HepG2 (cell line): ENCODE data around the gene ZC3H7B. TPM values are rescaled to one million over a fixed set of nuclear protein-coding genes. Genes with fewer than 3 reads are reported as not detected.

Source experiments
- AGO2 ChIP-seq: fragments of 200-400 bp; formaldehyde crosslinking; optimal IDR thresholded peaks from 2 replicates; pipeline ENCODE3; 2017; ENCODE audit warnings: mild to moderate bottlenecking, low read depth, low read length, moderate library complexity
- BHLHE40 ChIP-seq: IDR thresholded peaks from 2 replicates; pipeline ENCODE4 v1.6.1; 2011; ENCODE audit warnings: low read length, improper control_type of control experiment
- BRD4 ChIP-seq: sonication (generic); formaldehyde crosslinking; IDR thresholded peaks from 2 replicates; pipeline ENCODE4 v1.4.0; 2020; ENCODE audit warnings: missing genetic modification reagents
- CBFB ChIP-seq: sonication (generic); formaldehyde crosslinking; IDR thresholded peaks from 2 replicates; pipeline ENCODE4 v1.4.0; 2020; ENCODE audit warnings: missing genetic modification reagents
- CBX5 ChIP-seq: sonication (generic); formaldehyde crosslinking; IDR thresholded peaks from 2 replicates; pipeline ENCODE4 v1.4.0; 2020; ENCODE audit warnings: missing genetic modification reagents, borderline replicate concordance
- DPF2 ChIP-seq: sonication (generic); formaldehyde crosslinking; IDR thresholded peaks from 2 replicates; pipeline ENCODE4 v1.4.0; 2020; ENCODE audit warnings: mild to moderate bottlenecking, low read depth, missing genetic modification reagents, borderline replicate concordance
- HMG20A ChIP-seq: IDR thresholded peaks from 2 replicates; pipeline ENCODE4 v1.6.1; 2016; ENCODE audit warnings: borderline replicate concordance
- HNRNPK ChIP-seq: fragments of 200-400 bp; formaldehyde crosslinking; IDR thresholded peaks from 2 replicates; pipeline ENCODE4 v1.6.1; 2018; ENCODE audit warnings: low read length, low read depth, moderate library complexity, mild to moderate bottlenecking; ENCODE audit not compliant: poor library complexity, severe bottlenecking
- KDM4B ChIP-seq: sonication (generic); formaldehyde crosslinking; IDR thresholded peaks from 2 replicates; pipeline ENCODE4 v1.4.0; 2020; ENCODE audit warnings: missing genetic modification reagents
- MXD4 ChIP-seq: IDR thresholded peaks from 2 replicates; pipeline ENCODE4 v1.6.1; 2016; ENCODE audit warnings: mild to moderate bottlenecking, missing biosample characterization, missing genetic modification reagents
- PCBP1 ChIP-seq: fragments of 200-400 bp; formaldehyde crosslinking; IDR thresholded peaks from 2 replicates; pipeline ENCODE4 v1.6.1; 2017; ENCODE audit warnings: mild to moderate bottlenecking, low read depth, low read length, borderline replicate concordance
- PHF8 ChIP-seq: sonication (generic); formaldehyde crosslinking; IDR thresholded peaks from 2 replicates; pipeline ENCODE4 v1.5.0; 2020; ENCODE audit warnings: missing genetic modification reagents
- POLR2A ChIP-seq, 2 experiments: IDR thresholded peaks; 2 replicates each; pipeline ENCODE4 v1.6.1; 2011; ENCODE audit warnings: low read depth in 2 of 2, low read length in 2 of 2, mild to moderate bottlenecking in 1 of 2, moderate library complexity in 1 of 2; ENCODE audit not compliant: insufficient read depth in 1 of 2
- SAP130 ChIP-seq: IDR thresholded peaks from 2 replicates; pipeline ENCODE4 v1.6.1; 2016; ENCODE audit warnings: low read depth
- SIN3A ChIP-seq: IDR thresholded peaks from 2 replicates; pipeline ENCODE4 v1.6.1; 2011; ENCODE audit warnings: low read depth, mild to moderate bottlenecking, control low read depth, low read length, borderline replicate concordance
- SMC3 ChIP-seq: IDR thresholded peaks from 2 replicates; pipeline ENCODE4 v1.6.1; 2011; ENCODE audit warnings: low read length, improper control_type of control experiment
- TEAD3 ChIP-seq: optimal IDR thresholded peaks from 2 replicates; pipeline ENCODE3; 2016; ENCODE audit warnings: borderline replicate concordance
- ZIK1 ChIP-seq: sonication (generic); formaldehyde crosslinking; IDR thresholded peaks from 2 replicates; pipeline ENCODE4 v1.5.0; 2020; ENCODE audit warnings: mild to moderate bottlenecking, low read depth, missing genetic modification reagents, borderline replicate concordance
- ZMAT3 ChIP-seq: sonication (generic); formaldehyde crosslinking; conservative IDR thresholded peaks from 2 replicates; pipeline ENCODE4 v1.7.0; 2021; ENCODE audit warnings: missing genetic modification reagents
- ZNF263 ChIP-seq: sonication (generic); formaldehyde crosslinking; IDR thresholded peaks from 2 replicates; pipeline ENCODE4 v1.4.0; 2020; ENCODE audit warnings: missing genetic modification reagents
- ZNF264 ChIP-seq: sonication (generic); formaldehyde crosslinking; IDR thresholded peaks from 2 replicates; pipeline ENCODE4 v1.4.0; 2020; ENCODE audit warnings: missing genetic modification reagents
- ZNF292 ChIP-seq: sonication (generic); formaldehyde crosslinking; IDR thresholded peaks from 2 replicates; pipeline ENCODE4 v1.8.1; 2022; ENCODE audit warnings: mild to moderate bottlenecking, low read depth, missing genetic modification reagents, borderline replicate concordance
- ZNF367 ChIP-seq: sonication (generic); formaldehyde crosslinking; IDR thresholded peaks from 2 replicates; pipeline ENCODE4 v1.4.0; 2020; ENCODE audit warnings: missing genetic modification reagents, borderline replicate concordance
- ZNF709 ChIP-seq: sonication (generic); formaldehyde crosslinking; IDR thresholded peaks from 2 replicates; pipeline ENCODE4 v1.5.0; 2020; ENCODE audit warnings: mild to moderate bottlenecking, missing genetic modification reagents
- ZNF766 ChIP-seq: sonication (generic); formaldehyde crosslinking; IDR thresholded peaks from 2 replicates; pipeline ENCODE4 v1.5.0; 2020; ENCODE audit warnings: missing genetic modification reagents, borderline replicate concordance
- ZNF773 ChIP-seq: sonication (generic); formaldehyde crosslinking; IDR thresholded peaks from 2 replicates; pipeline ENCODE4 v1.4.0; 2020; ENCODE audit warnings: missing genetic modification reagents, borderline replicate concordance
- ZNF782 ChIP-seq: sonication (generic); formaldehyde crosslinking; IDR thresholded peaks from 2 replicates; pipeline ENCODE4 v1.4.0; 2020; ENCODE audit warnings: missing genetic modification reagents, mild to moderate bottlenecking, borderline replicate concordance
- ZNF788 ChIP-seq: sonication (generic); formaldehyde crosslinking; IDR thresholded peaks from 2 replicates; pipeline ENCODE4 v1.5.0; 2020; ENCODE audit warnings: mild to moderate bottlenecking, missing genetic modification reagents, borderline replicate concordance
- polyA plus RNA-seq, 8 experiments: library from polyadenylated mRNA; depleted of rRNA in 3 of 8; stranded (reverse) in 7 of 8; unstranded in 1 of 8; fragments of >200 nt; fragmentation: Illumina TruSeq in 4 of 8; extraction: Trizol in 4 of 8; gene quantifications; 2 replicates each; pipeline versions ENCODE4 v1.2.1 to v1.2.3, GENCODE V29; 2011 to 2016; ENCODE audit warnings: low read depth in 4 of 8, missing spikeins in 1 of 8, mixed read lengths in 1 of 8; ENCODE audit not compliant: insufficient read depth in 1 of 8
- total RNA-seq, 5 experiments: library from RNA; depleted of rRNA; stranded (reverse); fragments of >200 nt; fragmentation: Illumina TruSeq; extraction: Trizol; gene quantifications; 2 replicates each; pipeline ENCODE4 v1.2.3, GENCODE V29; 2016; ENCODE audit warnings: low read depth in 1 of 5
- TF ChIP-seq, protein P1 (sequence below): sonication (generic); formaldehyde crosslinking; IDR thresholded peaks from 2 replicates; pipeline ENCODE4 v1.5.0; 2020; ENCODE audit warnings: missing genetic modification reagents
- TF ChIP-seq, protein P2 (sequence below): IDR thresholded peaks from 2 replicates; pipeline ENCODE4 v1.6.1; 2012; ENCODE audit warnings: inconsistent platforms

The ZC3H7B gene
- total and polyA plus RNA-seq, 2 of the 13 experiments (the other 11 are each of a cell fraction or from before 2014, with no cell fraction given): 26.4 to 37.2 TPM

DNA sequence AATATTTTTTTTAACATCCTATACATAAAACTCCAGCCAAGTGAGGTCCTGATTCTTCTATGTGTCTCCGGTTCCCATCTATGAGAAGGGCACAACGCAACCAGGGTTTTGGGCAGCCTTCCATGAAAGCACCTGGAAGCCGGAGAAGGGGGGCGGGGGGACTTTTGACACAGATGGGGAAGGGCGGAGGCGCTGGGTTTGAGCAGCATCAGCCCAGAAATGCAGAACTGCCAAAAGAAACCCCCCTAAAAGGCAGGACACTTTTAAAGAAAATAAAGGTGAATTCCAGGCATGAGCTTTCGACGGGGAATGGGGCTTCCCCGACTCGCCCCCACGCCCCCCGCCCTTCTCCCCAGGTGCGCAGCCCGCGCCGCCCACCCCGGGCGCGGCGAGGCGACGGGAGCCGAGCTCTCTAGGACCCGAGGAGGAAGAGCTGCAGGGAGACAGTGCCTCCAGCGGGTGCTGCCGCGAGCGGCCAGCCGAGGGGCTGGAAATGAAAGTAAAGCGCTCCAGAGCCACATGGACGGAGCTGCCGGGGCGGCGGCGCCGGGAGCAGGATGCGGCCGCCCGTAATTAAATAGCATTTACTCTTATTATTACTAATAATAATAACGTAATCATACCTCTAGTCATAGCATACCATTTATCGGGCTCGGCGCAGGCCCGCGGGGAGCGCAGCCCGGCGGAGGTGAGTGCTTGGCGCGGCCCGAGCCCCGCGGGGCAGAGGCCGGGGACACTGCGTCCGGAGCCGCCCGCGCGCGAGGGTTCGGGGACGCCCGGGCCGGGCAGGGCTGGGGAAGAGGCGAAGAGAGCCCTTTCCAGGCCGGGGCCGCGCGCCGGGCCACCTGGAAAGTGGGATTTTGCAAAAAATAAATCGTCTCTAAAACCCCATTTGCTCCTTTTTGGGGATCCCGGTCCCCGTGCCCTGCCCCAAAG lies at the start of gene ZC3H7B (continued):
- TF ChIP-seq DPF2 (CRISPR knock-in tag) (no peak), SIN3A (peak; percentile 81; the same call in 1 of the 2 replicates), KDM4B (CRISPR knock-in tag) (no peak), ZNF788 (CRISPR knock-in tag) (peak; percentile 41; the same call in 1 of the 2 replicates), BHLHE40 (0 out of 2 replicates have a peak, but pooled peaks have one; percentile 13), ZNF292 (CRISPR knock-in tag) (peak; percentile 53; the same call in 1 of the 2 replicates), ZNF367 (CRISPR knock-in tag) (peak; percentile 44; the same call in 1 of the 2 replicates), ZNF264 (CRISPR knock-in tag) (peak; percentile 46; the same call in 1 of the 2 replicates), SAP130 (CRISPR knock-in tag) (peak; percentile 93), ZIK1 (CRISPR knock-in tag) (0 out of 2 replicates have a peak, but pooled peaks have one; percentile 42), ZNF782 (CRISPR knock-in tag) (no peak), ZNF709 (CRISPR knock-in tag) (no peak; the same call in 1 of the 2 replicates), POLR2A (IDR thresholded peaks at IDR 0.05; ENCODE audit: insufficient read depth in 1 of 2, low read depth in 2 of 2, low read length in 2 of 2) (peak; percentile 69 to 90), CBFB (CRISPR knock-in tag) (0 out of 2 replicates have a peak, but pooled peaks have one; percentile 24), ZMAT3 (CRISPR knock-in tag) (0 out of 2 replicates have a peak, but pooled peaks have one; percentile 43), ZNF773 (CRISPR knock-in tag) (0 out of 2 replicates have a peak, but pooled peaks have one; percentile 46), CBX5 (0 out of 2 replicates have a peak, but pooled peaks have one; percentile 63), SMC3 (peak; percentile 22; the same call in 1 of the 2 replicates), PHF8 (peak; percentile 63), PCBP1 (0 out of 2 replicates have a peak, but pooled peaks have one; percentile 18), HMG20A (no peak), ZNF263 (CRISPR knock-in tag) (peak; percentile 40; the same call in 1 of the 2 replicates), AGO2 (peak; percentile 82), TEAD3 (CRISPR knock-in tag) (peak; percentile 48), MXD4 (CRISPR knock-in tag) (peak; percentile 87), ZNF766 (CRISPR knock-in tag) (0 out of 2 replicates have a peak, but pooled peaks have one; percentile 60), BRD4 (0 out of 2 replicates have a peak, but pooled peaks have one; percentile 29), HNRNPK (peak; percentile 5)
- TF ChIP-seq, protein P1, sequence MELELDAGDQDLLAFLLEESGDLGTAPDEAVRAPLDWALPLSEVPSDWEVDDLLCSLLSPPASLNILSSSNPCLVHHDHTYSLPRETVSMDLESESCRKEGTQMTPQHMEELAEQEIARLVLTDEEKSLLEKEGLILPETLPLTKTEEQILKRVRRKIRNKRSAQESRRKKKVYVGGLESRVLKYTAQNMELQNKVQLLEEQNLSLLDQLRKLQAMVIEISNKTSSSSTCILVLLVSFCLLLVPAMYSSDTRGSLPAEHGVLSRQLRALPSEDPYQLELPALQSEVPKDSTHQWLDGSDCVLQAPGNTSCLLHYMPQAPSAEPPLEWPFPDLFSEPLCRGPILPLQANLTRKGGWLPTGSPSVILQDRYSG (CRISPR knock-in tag): 0 out of 2 replicates have a peak, but pooled peaks have one; percentile 37
- TF ChIP-seq, protein P2, sequence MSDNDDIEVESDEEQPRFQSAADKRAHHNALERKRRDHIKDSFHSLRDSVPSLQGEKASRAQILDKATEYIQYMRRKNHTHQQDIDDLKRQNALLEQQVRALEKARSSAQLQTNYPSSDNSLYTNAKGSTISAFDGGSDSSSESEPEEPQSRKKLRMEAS: peak; percentile 71
